SHP77 (cell line): ENCODE measurements around the gene SLC35C1.

Source experiments
- DNase-seq, 2 experiments: peaks; one replicate each; lab custom pipeline; 2025; lab: John Stamatoyannopoulos, UW

Gene SLC35C1

GRCh38 chr11:45846974-45847910 lies 42.3 kb downstream of the SLC35C1 start, which contains the start of gene CRY2:
CRY2 (plus strand) TSS chr11:45847475; CDS start chr11:45847491, 16 bp downstream.
- DNase-seq: peak; percentile 94 to 97

- DNase-seq: peak; percentile 49 to 57
Observed at GRCh38 chr11:45847911-45848316, 43.0 kb downstream of the SLC35C1 start.

GRCh38 chr11:45848654-45849081 lies 43.7 kb downstream of the SLC35C1 start:
- peak in 1 of 2 experiments; percentile 26 for DNase-seq

DNA sequence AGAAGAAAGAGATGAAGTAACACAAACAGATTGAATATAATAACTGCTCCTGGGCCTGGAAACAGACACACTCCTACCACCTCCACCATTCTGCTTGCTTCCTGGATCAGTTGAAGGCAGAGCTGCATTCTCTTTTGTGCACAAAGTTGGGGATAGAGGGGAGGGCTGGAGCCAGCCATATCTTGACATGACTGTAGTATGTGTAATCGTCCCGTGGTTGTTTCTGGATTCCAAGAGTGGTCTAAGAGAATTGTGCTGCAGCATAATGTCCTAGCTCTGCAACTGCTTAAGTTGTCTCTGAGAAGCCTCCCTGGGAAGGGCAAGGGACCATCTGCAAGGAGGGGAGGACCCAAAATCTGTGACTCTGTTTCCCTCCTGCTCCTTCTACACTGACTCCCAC lies 45.5 kb downstream of the SLC35C1 start:
- DNase-seq: no peak

GRCh38 chr11:45851228-45851627 lies 46.3 kb downstream of the SLC35C1 start:
- no peak for DNase-seq

DNA sequence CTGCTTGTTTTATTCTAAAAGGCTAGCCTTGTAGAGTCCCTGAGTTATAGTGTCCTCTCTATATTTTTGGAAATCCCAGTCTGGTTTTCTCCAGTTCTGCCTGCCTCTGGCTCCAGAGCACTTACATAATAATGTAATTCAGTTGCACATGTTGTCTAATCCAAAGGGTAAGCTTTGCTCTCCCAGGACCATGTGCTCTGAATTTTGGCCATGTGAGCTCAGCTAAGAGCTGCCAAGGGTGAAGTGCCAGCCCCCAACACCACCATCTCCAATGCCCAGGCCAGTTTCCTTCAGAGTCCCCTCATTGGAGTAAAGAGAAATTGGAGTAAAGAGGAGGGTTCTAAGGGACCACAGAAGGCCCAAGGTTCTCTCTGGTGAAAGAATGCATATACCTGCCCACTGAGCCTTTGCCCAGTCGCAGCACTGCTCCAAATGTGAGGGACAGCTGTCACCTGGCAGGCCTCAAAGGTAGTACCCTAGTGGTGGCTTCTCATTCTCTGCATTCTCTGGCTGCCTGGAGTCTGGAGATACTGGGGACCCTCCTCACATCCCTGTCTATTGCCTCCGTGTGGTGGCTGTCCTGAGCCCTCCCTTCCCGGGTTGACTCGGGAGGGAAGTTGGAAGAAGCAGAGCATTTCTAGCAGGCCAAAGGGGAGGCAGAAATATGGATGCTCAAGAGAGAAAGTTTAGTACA lies 47.2 kb downstream of the SLC35C1 start:
- DNase-seq: no peak

GRCh38 chr11:45852712-45853101 lies 47.8 kb downstream of the SLC35C1 start:
- no peak for DNase-seq

GRCh38 chr11:45853332-45854219 lies 48.6 kb downstream of the SLC35C1 start:
- DNase-seq: no peak

DNA sequence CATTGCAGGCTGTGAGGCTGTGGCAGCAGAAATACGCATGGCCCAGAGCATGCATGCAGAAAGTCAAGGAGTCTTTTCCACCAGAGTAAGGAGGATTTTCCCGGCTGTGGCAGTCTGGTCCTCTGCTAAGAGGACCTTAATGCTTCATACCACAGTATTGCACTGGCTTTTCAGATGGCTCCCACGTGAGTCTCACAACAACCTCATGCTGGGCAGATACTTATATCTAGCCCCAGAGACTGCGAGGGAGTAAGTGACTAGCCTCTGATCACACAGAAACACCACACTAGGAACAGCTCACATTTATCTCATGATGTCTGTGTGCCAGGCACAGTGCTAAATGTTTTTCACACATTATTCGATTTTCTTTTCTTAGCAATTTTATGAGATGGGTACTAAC lies 50.4 kb downstream of the SLC35C1 start:
- DNase-seq: no peak

GRCh38 chr11:45856044-45856468 lies 51.1 kb downstream of the SLC35C1 start:
- no peak for DNase-seq

DNA sequence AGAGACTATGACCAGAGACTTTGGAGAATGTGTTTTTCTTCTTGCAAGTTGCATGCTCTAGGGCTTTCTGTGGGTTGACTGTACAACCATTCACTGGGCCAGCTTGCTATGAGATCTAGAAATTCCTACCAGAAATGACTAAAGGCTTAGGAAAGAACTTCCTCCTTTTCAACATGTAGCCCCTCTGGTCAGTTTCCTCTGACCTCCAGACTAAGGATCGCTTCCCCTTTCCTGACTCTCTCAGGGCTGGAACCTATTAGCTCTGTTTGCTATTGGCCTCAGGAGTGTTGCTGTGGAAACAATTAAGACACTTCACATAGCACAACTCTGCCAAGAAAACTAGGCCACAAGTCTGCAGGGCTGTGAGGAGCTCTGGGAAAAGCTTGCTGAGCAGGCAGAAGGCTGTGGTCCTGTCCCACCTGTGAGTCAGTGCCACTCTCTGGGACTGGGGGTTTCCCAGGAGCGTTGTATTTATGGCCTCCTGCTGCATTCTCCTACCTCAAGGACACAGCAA lies 53.1 kb downstream of the SLC35C1 start:
- DNase-seq: no peak

DNA sequence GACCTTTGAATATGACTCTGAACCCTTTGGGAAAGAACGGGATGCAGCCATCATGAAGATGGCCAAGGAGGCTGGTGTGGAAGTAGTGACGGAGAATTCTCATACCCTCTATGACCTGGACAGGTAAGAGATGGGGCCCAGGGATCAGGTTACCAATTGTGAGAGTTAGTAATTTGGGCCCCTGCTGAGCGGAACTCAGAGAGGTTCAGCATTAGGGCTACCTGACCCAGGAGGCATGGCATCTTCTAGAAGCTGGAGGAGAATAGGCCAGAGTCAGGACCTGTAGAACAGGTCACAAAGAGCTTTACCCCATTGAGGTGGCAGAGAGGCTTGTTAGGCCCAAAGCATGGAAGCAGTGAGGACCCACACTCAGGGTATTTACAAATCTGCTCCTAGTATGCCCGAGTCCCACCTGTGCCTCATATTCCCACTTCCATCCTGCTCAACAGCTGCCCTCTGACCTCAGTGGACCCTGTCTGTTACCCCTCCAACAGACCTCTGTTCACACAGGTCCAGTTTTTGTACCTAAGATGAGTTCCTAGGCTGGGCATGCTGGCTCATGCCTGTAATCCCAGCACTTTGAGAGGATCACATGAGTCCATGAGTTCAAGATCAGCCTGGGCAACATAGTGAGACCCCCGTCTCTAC lies 53.9 kb downstream of the SLC35C1 start:
- no peak for DNase-seq

GRCh38 chr11:45859661-45860140 lies 54.8 kb downstream of the SLC35C1 start:
- peak in 1 of 2 experiments; percentile 36 for DNase-seq

DNA sequence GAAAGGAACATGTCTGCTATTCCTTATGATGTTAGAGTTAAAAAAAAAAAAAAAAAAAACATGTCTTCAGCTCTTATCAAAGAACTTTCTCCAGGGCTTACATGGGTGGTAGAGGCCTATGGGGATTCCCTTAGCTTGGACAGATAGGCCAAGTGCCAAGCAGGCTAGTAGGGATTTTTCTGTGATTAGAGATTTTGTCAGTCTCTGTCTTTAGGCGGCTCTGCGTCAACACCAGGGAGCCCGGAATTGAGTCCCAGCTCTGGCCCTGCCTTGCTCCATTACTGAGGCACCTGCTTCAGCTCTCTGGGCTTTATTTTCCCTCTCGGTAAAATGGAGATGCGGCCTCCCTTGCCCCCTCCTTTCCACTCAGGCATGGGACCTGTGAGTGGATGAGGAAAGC lies 55.4 kb downstream of the SLC35C1 start:
- no peak for DNase-seq

GRCh38 chr11:45860764-45861510 lies 56.0 kb downstream of the SLC35C1 start:
- no peak for DNase-seq
